Calu3 (cell line): ENCODE data around the gene NPAS3. TPM values are rescaled to one million over a fixed set of nuclear protein-coding genes. Genes with fewer than 3 reads are reported as not detected.

Source experiments
- BruUV-seq: library from RNA; stranded (reverse); fragments of 400-500 nt; replicated peaks from 2 replicates; lab custom pipeline; 2021; lab: Mats Ljungman, UMichigan
- CTCF ChIA-PET: fragments of 300-600 bp; sonication (Branson Sonifier 250); formaldehyde crosslinking; loops from one replicate; lab custom pipeline; 2022; ENCODE audit warnings: antibody characterized with exemption; lab: Charles Lee
- DNase-seq: peaks from one replicate; pipeline ENCODE4 v3.0.0; 2022
- H3K27ac Mint-ChIP-seq: one replicate; pipeline ENCODE4 v1.8.0; 2022; ENCODE audit warnings: mixed read lengths; ENCODE audit not compliant: unreplicated experiment
- H3K27me3 Mint-ChIP-seq: one replicate; pipeline ENCODE4 v1.8.0; 2022; ENCODE audit warnings: mixed read lengths; ENCODE audit not compliant: unreplicated experiment
- H3K36me3 Mint-ChIP-seq: one replicate; pipeline ENCODE4 v1.8.0; 2022; ENCODE audit warnings: mild to moderate bottlenecking, moderate library complexity, mixed read lengths; ENCODE audit not compliant: insufficient read depth, unreplicated experiment
- H3K4me1 Mint-ChIP-seq: one replicate; pipeline ENCODE4 v1.8.0; 2022; ENCODE audit warnings: mild to moderate bottlenecking, low read depth, mixed read lengths; ENCODE audit not compliant: unreplicated experiment
- H3K4me3 Mint-ChIP-seq: one replicate; pipeline ENCODE4 v1.8.0; 2022; ENCODE audit warnings: mild to moderate bottlenecking, low read depth, moderate library complexity, mixed read lengths; ENCODE audit not compliant: unreplicated experiment
- H3K9me3 Mint-ChIP-seq: one replicate; pipeline ENCODE4 v1.8.0; 2022; ENCODE audit warnings: low read depth, mixed read lengths; ENCODE audit not compliant: unreplicated experiment
- intact Hi-C: fragments of 100-400 bp; cut with micrococcal nuclease; formaldehyde crosslinking; loops from one replicate; pipeline ENCODE4 v1.10.0; 2022; ENCODE audit not compliant: unreplicated experiment
- total RNA-seq: library from RNA; stranded (reverse); gene quantifications from 2 replicates; pipeline ENCODE4 v1.2.3, GENCODE V29; 2022
- TF ChIP-seq, protein P1 (sequence below): fragments of 200-600 bp; IDR thresholded peaks from one replicate; pipeline ENCODE4 v1.8.0; 2022; ENCODE audit warnings: antibody characterized with exemption; ENCODE audit not compliant: unreplicated experiment

The NPAS3 gene
- total RNA-seq, 1 experiment from 2014 or later = not detected

GRCh38 chr14:32985866-32986265 lies 47.2 kb downstream of the NPAS3 start:
- Mint-ChIP-seq H3K27ac (no peak overlapping the region), H3K36me3 (no peaks in the 10 kb centered on the region), H3K4me3 (no peak overlapping the region), H3K27me3 (peaks cover 11% of the 10 kb centered on the region), H3K9me3 (no peaks in the 10 kb centered on the region), H3K4me1 (no peaks in the 10 kb centered on the region)
- intact Hi-C loops = no loop called here
- TF ChIP-seq, protein P1, sequence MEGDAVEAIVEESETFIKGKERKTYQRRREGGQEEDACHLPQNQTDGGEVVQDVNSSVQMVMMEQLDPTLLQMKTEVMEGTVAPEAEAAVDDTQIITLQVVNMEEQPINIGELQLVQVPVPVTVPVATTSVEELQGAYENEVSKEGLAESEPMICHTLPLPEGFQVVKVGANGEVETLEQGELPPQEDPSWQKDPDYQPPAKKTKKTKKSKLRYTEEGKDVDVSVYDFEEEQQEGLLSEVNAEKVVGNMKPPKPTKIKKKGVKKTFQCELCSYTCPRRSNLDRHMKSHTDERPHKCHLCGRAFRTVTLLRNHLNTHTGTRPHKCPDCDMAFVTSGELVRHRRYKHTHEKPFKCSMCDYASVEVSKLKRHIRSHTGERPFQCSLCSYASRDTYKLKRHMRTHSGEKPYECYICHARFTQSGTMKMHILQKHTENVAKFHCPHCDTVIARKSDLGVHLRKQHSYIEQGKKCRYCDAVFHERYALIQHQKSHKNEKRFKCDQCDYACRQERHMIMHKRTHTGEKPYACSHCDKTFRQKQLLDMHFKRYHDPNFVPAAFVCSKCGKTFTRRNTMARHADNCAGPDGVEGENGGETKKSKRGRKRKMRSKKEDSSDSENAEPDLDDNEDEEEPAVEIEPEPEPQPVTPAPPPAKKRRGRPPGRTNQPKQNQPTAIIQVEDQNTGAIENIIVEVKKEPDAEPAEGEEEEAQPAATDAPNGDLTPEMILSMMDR = no peak
- no peak for DNase-seq
- CTCF ChIA-PET = interaction anchor here (0.6 kb wide), 1 partner anchor 14 kb away, joined by 8 read pairs; no protein-coding TSS in a partner anchor
- BruUV-seq = no TSS peak

DNA sequence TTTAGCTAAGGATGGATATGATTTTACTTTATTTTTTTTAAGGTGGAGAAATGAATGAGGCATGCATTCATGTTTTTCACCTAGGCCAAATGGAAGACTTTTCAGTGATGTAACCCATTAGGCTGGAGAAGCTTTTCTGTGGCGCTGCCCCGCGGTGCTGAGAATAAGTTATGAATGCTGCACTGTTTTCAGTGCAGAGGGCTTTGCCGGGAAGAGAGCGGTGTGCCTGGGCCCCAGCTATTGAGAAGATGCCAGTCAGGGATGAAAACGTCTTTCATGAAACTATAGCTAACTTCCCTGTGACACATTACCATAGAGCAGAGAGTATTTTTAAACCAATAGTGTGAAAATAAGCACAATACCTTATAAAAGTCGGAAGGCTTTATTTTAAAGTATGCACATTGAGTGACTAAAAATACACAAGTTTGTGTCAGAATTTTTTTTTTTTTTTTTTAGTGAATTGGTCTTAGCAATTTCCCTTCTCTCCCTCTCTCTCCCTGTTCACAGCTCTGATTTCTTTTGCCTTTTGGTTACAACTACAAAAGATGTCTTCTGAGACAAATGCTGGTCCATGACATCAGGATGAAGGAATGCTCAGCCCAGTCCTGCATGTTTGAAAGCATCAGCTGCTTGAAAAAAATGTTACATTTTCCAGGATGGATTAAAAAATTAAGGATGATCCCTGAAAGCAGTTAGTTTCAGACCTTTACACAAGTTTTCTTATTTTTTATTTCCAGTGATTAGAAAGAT lies 48.3 kb downstream of the NPAS3 start:
- no peak overlapping the region for H3K4me3 Mint-ChIP-seq
- H3K27ac Mint-ChIP-seq = no peak overlapping the region
- H3K4me1 Mint-ChIP-seq = no peaks in the 10 kb centered on the region
- intact Hi-C loops = no loop called here
- H3K9me3 Mint-ChIP-seq = no peaks in the 10 kb centered on the region
- CTCF ChIA-PET = no interaction called here
- TF ChIP-seq, protein P1 = no peak
- peaks cover 11% of the 10 kb centered on the region for H3K27me3 Mint-ChIP-seq
- H3K36me3 Mint-ChIP-seq = no peaks in the 10 kb centered on the region
- DNase-seq = no peak
- BruUV-seq = no TSS peak

- CTCF ChIA-PET = no interaction called here
- Mint-ChIP-seq H3K4me3 (no peak overlapping the region), H3K27me3 (no peaks in the 10 kb centered on the region), H3K4me1 (no peaks in the 10 kb centered on the region), H3K27ac (no peak overlapping the region), H3K36me3 (no peaks in the 10 kb centered on the region), H3K9me3 (peaks cover 8% of the 10 kb centered on the region)
- TF ChIP-seq, protein P1 = no peak
- no peak for DNase-seq
- BruUV-seq = no TSS peak
- intact Hi-C loops = loop anchor here (10.0 kb wide), 1 partner anchor 417 kb away; no protein-coding TSS in a partner anchor
Observed at GRCh38 chr14:32991691-32992090, 53.0 kb downstream of the NPAS3 start.

GRCh38 chr14:32993921-32994320 lies 55.2 kb downstream of the NPAS3 start:
- DNase-seq = no peak
- TF ChIP-seq, protein P1 = no peak
- intact Hi-C loops = loop anchor here (10.0 kb wide), 1 partner anchor 419 kb away; no protein-coding TSS in a partner anchor
- no peak overlapping the region for H3K27ac Mint-ChIP-seq
- BruUV-seq = no TSS peak
- no peaks in the 10 kb centered on the region for H3K4me1 Mint-ChIP-seq
- no peaks in the 10 kb centered on the region for H3K27me3 Mint-ChIP-seq
- H3K36me3 Mint-ChIP-seq = no peaks in the 10 kb centered on the region
- CTCF ChIA-PET = interaction anchor here (0.7 kb wide), 1 partner anchor 412 kb away, joined by 3 read pairs; no protein-coding TSS in a partner anchor
- peaks cover 8% of the 10 kb centered on the region for H3K9me3 Mint-ChIP-seq
- H3K4me3 Mint-ChIP-seq = no peak overlapping the region
